Heart right ventricle (tissue), 16 donors: ENCODE measurements around the gene CRHR1. TPM values are rescaled to one million over a fixed set of nuclear protein-coding genes. Genes with fewer than 3 reads are reported as not detected.
"Not testable (repeated sequence)": the region's sequence is repeated elsewhere in the genome, so short reads cannot be mapped to it uniquely, and the experiment has no call there.

Experiments used
- ATAC-seq, 8 donors: fragments of 200-7000 bp; cut with Tn5 transposase; one replicate each; pipeline ENCODE4 v1.9.1; 2020; ENCODE audit warnings: mild to moderate bottlenecking in 8 of 8, moderate library complexity in 8 of 8, moderate number of reproducible peaks in 1 of 8
- DNase-seq, 2 donors: peaks; one replicate each; pipeline ENCODE4 v3.0.0-alpha.2; 2020
- H3K27ac ChIP-seq, 10 donors: fragments of 200-600 bp; sonication (generic) in 2 of 10; one replicate each; pipeline versions ENCODE4 v1.5.0 to v1.8.0; 2020 to 2022; ENCODE audit warnings: mild to moderate bottlenecking in 3 of 10
- H3K27me3 ChIP-seq, 7 donors: fragments of 200-600 bp; one replicate each; pipeline ENCODE4 v1.8.0; 2021 to 2022; ENCODE audit warnings: mild to moderate bottlenecking in 2 of 7
- H3K36me3 ChIP-seq, 9 donors: fragments of 200-600 bp; sonication (generic) in 1 of 9; one replicate each; pipeline versions ENCODE4 v1.5.0 to v1.8.0; 2020 to 2022; ENCODE audit warnings: mild to moderate bottlenecking in 2 of 9
- H3K4me1 ChIP-seq, 9 donors: fragments of 200-600 bp; sonication (generic) in 1 of 9; one replicate each; pipeline versions ENCODE4 v1.5.0 to v1.8.0; 2020 to 2022; ENCODE audit warnings: mild to moderate bottlenecking in 4 of 9
- H3K4me3 ChIP-seq, 10 donors: fragments of 200-600 bp; sonication (generic) in 2 of 10; one replicate each; pipeline versions ENCODE4 v1.5.0 to v1.8.0; 2020 to 2022; ENCODE audit warnings: mild to moderate bottlenecking in 7 of 10, moderate library complexity in 2 of 10
- H3K9me3 ChIP-seq, 11 donors: fragments of 200-600 bp in 10 of 11; sonication (generic) in 2 of 11; one replicate each; pipeline versions ENCODE4 v1.5.0 to v1.8.0; 2013 to 2022; ENCODE audit warnings: mild to moderate bottlenecking in 2 of 11, control low read depth in 1 of 11, moderate library complexity in 1 of 11
- WGBS, 2 donors: extraction: QIAGEN DNeasy Blood & Tissue Kit; methylation state at CpG; one replicate each; pipeline ENCODE4 v1.1.7; 2013; ENCODE audit warnings: inconsistent platforms in 1 of 2; 5-methylcytosine and 5-hydroxymethylcytosine counted together
- intact Hi-C, 10 donors: fragments of 100-400 bp; cut with DNase I; formaldehyde crosslinking; loops; one replicate each; pipeline versions ENCODE4 v1.11.1 to v1.14.2; 2022
- polyA plus RNA-seq, 2 donors: library from polyadenylated mRNA; stranded (reverse); fragments of 200-250 nt; gene quantifications; one replicate each; pipeline ENCODE4 v1.2.3, GENCODE V29; 2013
- total RNA-seq, 10 donors: library from RNA; stranded (reverse); fragmentation: NEBNext Ultra II Directional in 3 of 10; extraction: Animal tissue kit (Norgen Biotek cat#: 25700) in 3 of 10; gene quantifications; one replicate each; pipeline versions ENCODE4 v1.2.1 to v1.2.4, GENCODE V29; 2021 to 2023
- TF ChIP-seq, protein P1 (sequence below), 9 donors: fragments of 200-600 bp; sonication (generic) in 2 of 9; IDR thresholded peaks; one replicate each; pipeline versions ENCODE4 v1.5.0 to v1.8.0; 2021 to 2022; ENCODE audit warnings: antibody characterized with exemption in 9 of 9, mild to moderate bottlenecking in 5 of 9, moderate library complexity in 1 of 9
- donor health status: Arrhythmogenic right ventricular cardiomyopathy.
- donor health status: ischemic (EF 13 %, LVEDD 7.1; RV severe dilation, severe dysfunction).
- donor health status: healthy with polysubstance abuse.
- donor health status: DM: no; HTN: yes; CAD: no.
- donor health status: DM: no; HTN: no; CAD: no.
- donor health status: ischemic (EF 25% LVEDD 6.9; RV normal size, moderate dysfunction).
- donor health status: ischemic (EF 25% LVEDD 5.7; RV mildly dilated, moderate dysfunction).
- donor health status: healthy.
- donor health status: DM: yes; HTN: yes; CAD: no.
- donor health status: Ischemic cardiomyopathy.
- donor health status: ischemic (EF 35%, LVEDD 5.7; RV mildly dilated, moderate dysfunction).
- donor health status: nonischemic (EF 11% LVEDD 7.7; RV severe dilation, severe dysfunction).
- donor health status: DM: yes; HTN: yes; CAD: no.
- donor health status: PGD.
- donor health status: ischemic (EF 29% LVEDD 5.4; RV normal size, mild dysfunction).
- donor health status: nonischemic (EF 23%, LVEDD 6.1; RV moderate dilation, normal function).

CRHR1 gene
- total and polyA plus RNA-seq, 12 donors, result 0.30 to 0.63 TPM; not detected in 10

- WGBS, 2 donors, result 50 to 51% methylated on average over 5 of the region's 5 CpGs
- Histone ChIP-seq H3K27ac (no peak overlapping the region), H3K27me3 (peaks cover 0 to 45% (median 4%) of the 10 kb centered on the region in 7 donors), H3K9me3 (peaks cover 0 to 8% (median 0%) of the 10 kb centered on the region in 11 donors), H3K36me3 (no peaks in the 10 kb centered on the region), H3K4me1 (peaks cover 0 to 4% (median 0%) of the 10 kb centered on the region in 9 donors), H3K4me3 (no peak overlapping the region)
- DNase-seq, result peak in 1 of 2 donors; percentile 47
- TF ChIP-seq, protein P1, sequence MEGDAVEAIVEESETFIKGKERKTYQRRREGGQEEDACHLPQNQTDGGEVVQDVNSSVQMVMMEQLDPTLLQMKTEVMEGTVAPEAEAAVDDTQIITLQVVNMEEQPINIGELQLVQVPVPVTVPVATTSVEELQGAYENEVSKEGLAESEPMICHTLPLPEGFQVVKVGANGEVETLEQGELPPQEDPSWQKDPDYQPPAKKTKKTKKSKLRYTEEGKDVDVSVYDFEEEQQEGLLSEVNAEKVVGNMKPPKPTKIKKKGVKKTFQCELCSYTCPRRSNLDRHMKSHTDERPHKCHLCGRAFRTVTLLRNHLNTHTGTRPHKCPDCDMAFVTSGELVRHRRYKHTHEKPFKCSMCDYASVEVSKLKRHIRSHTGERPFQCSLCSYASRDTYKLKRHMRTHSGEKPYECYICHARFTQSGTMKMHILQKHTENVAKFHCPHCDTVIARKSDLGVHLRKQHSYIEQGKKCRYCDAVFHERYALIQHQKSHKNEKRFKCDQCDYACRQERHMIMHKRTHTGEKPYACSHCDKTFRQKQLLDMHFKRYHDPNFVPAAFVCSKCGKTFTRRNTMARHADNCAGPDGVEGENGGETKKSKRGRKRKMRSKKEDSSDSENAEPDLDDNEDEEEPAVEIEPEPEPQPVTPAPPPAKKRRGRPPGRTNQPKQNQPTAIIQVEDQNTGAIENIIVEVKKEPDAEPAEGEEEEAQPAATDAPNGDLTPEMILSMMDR (IDR thresholded peaks at IDR 0.05), result no peak
- intact Hi-C loops, result no loop called here
- ATAC-seq, result peak in 5 of 8 donors; percentile 61 to 88 (median 84)
Observed at GRCh38 chr17:45740553-45741330, 43.4 kb upstream of the CRHR1 start.

DNA sequence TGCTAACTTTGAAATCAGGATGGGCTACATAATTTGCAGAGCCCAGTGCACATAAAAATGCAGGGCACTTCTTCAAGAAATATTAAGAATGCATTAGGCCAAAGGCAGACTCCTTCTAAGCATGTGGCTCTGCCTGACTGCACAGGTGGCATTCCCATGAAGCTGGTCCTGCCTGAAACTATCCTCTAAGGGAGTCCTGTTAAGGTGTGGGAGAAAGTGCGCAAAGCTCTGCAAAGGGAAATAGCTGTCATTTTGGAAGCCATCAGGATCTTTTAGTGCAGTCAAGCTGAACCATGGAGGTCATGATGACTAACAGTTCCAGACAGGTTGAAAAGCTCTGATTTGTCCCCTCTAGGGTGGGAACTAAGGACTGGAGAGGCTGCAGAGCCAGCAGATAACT lies 41.9 kb upstream of the CRHR1 start:
- Histone ChIP-seq H3K27ac (no peak overlapping the region), H3K36me3 (no peaks in the 10 kb centered on the region), H3K4me1 (peaks cover 0 to 4% (median 0%) of the 10 kb centered on the region in 9 donors), H3K9me3 (peaks cover 0 to 8% (median 0%) of the 10 kb centered on the region in 11 donors), H3K27me3 (peaks cover 0 to 53% (median 6%) of the 10 kb centered on the region in 7 donors), H3K4me3 (no peak overlapping the region)
- WGBS, 2 donors, result 92 to 100% methylated on average over 1 of the region's 1 CpG
- TF ChIP-seq, protein P1 (IDR thresholded peaks at IDR 0.05), result no peak
- DNase-seq, result no peak
- ATAC-seq, result no peak
- intact Hi-C loops, result no loop called here

- peak in 5 of 8 donors; percentile 16 to 56 (median 46) for ATAC-seq
- TF ChIP-seq, protein P1 (IDR thresholded peaks at IDR 0.05), result no peak
Observed at GRCh38 chr17:45743626-45744326, 40.3 kb upstream of the CRHR1 start.

GRCh38 chr17:45744826-45745225 lies 39.3 kb upstream of the CRHR1 start:
- 80 to 86% methylated on average over 4 of the region's 4 CpGs for WGBS, 2 donors
- peaks cover 0 to 52% (median 6%) of the 10 kb centered on the region in 7 donors for H3K27me3 ChIP-seq

More at GRCh38 chr17:45743626-45744326, 40.3 kb upstream of the CRHR1 start:
- DNase-seq, result peak in 1 of 2 donors; percentile 14
- Histone ChIP-seq H3K27ac (no peak overlapping the region), H3K9me3 (no peaks in the 10 kb centered on the region), H3K27me3 (peaks cover 0 to 53% (median 6%) of the 10 kb centered on the region in 7 donors), H3K4me3 (no peak overlapping the region), H3K36me3 (no peaks in the 10 kb centered on the region), H3K4me1 (peaks cover 0 to 4% (median 0%) of the 10 kb centered on the region in 9 donors)
- WGBS, 2 donors, result 63 to 68% methylated on average over 4 of the region's 4 CpGs
- intact Hi-C loops, result no loop called here

More at GRCh38 chr17:45744826-45745225, 39.3 kb upstream of the CRHR1 start:
- H3K4me1 ChIP-seq, DNase-seq, H3K36me3 ChIP-seq, H3K9me3 ChIP-seq, ATAC-seq, H3K4me3 ChIP-seq, intact Hi-C loops, H3K27ac ChIP-seq: not testable (repeated sequence)
